Spleen (tissue), 7 donors: ENCODE data around the gene MTMR3.

Source experiments
- POLR2A ChIP-seq, 3 donors: fragments of 450-650 bp; IDR thresholded peaks; one replicate each; pipeline ENCODE4 v1.5.1; 2017; ENCODE audit warnings: antibody characterized with exemption in 3 of 3, mild to moderate bottlenecking in 1 of 3
- POLR2AphosphoS5 ChIP-seq, 3 donors: sonication (generic); formaldehyde crosslinking; IDR thresholded peaks; one replicate each; pipeline ENCODE4 v1.5.1; 2017; ENCODE audit warnings: antibody characterized with exemption in 3 of 3
- TF ChIP-seq, protein P1 (sequence below), 11 experiments: fragments of 200-600 bp in 7 of 11; fragments of 450-650 bp in 4 of 11; sonication (generic) in 4 of 11; IDR thresholded peaks in 8 of 11; conservative IDR thresholded peaks in 3 of 11; 1 replicate in 7 of 11; 2 replicates in 4 of 11; pipeline versions ENCODE4 v1.4.0 to v1.8.0; 2016 to 2021; ENCODE audit warnings: antibody characterized with exemption in 11 of 11, inconsistent platforms in 4 of 11, mild to moderate bottlenecking in 1 of 11
- donor health status: DM: no; HTN: no; CAD: no; lungs with moderate emphysema.
- donor health status: DM: no; HTN: no; CAD: no.
- donor health status: DM: no; HTN: no; CAD: no.

DNA sequence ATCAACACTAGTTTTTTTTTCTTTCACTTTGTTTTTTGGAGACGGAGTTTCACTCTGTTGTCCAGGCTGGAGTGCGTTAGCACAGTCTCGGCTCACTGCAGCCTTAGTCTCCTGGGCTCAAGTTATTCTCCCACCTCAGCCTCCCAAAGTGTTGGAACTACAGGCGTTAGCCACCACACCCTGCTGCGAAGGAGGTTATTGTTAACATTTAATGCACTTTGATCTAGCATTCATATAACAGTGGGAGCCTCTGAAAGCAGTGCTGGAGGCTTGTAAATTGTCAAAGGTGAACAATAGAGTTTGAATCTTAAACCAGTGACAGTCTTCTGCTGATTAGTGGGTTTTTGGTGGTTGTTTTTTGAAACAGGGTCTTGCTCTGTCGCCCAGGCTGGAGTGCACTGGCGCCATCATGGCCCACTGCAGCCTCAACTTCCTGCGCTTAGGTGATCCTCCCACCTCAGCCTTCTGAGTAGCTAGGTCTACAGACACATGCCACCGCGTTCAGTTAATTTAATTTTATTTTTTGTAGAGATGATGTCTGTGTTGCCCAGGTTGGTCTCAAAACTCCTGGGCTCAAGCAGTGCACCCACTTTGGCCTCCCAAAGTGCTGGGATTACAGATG is 100.4 kb downstream of the MTMR3 start:
- TF ChIP-seq, protein P1, sequence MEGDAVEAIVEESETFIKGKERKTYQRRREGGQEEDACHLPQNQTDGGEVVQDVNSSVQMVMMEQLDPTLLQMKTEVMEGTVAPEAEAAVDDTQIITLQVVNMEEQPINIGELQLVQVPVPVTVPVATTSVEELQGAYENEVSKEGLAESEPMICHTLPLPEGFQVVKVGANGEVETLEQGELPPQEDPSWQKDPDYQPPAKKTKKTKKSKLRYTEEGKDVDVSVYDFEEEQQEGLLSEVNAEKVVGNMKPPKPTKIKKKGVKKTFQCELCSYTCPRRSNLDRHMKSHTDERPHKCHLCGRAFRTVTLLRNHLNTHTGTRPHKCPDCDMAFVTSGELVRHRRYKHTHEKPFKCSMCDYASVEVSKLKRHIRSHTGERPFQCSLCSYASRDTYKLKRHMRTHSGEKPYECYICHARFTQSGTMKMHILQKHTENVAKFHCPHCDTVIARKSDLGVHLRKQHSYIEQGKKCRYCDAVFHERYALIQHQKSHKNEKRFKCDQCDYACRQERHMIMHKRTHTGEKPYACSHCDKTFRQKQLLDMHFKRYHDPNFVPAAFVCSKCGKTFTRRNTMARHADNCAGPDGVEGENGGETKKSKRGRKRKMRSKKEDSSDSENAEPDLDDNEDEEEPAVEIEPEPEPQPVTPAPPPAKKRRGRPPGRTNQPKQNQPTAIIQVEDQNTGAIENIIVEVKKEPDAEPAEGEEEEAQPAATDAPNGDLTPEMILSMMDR (IDR thresholded peaks at IDR 0.05 in 8 of 11, conservative IDR thresholded peaks at IDR 0.05 in 3 of 11) = no peak
- TF ChIP-seq POLR2AphosphoS5 (IDR thresholded peaks at IDR 0.05) = no peak
- no peak for TF ChIP-seq POLR2A (IDR thresholded peaks at IDR 0.05)
